NCI-H524 treated with DMSO at 0.1 percent for 48 hours (cell line): ENCODE results near the gene TAB3.

ENCODE experiments used
- DNase-seq: peaks from one replicate; lab custom pipeline; 2025; lab: John Stamatoyannopoulos, UW

Gene TAB3, protein sequence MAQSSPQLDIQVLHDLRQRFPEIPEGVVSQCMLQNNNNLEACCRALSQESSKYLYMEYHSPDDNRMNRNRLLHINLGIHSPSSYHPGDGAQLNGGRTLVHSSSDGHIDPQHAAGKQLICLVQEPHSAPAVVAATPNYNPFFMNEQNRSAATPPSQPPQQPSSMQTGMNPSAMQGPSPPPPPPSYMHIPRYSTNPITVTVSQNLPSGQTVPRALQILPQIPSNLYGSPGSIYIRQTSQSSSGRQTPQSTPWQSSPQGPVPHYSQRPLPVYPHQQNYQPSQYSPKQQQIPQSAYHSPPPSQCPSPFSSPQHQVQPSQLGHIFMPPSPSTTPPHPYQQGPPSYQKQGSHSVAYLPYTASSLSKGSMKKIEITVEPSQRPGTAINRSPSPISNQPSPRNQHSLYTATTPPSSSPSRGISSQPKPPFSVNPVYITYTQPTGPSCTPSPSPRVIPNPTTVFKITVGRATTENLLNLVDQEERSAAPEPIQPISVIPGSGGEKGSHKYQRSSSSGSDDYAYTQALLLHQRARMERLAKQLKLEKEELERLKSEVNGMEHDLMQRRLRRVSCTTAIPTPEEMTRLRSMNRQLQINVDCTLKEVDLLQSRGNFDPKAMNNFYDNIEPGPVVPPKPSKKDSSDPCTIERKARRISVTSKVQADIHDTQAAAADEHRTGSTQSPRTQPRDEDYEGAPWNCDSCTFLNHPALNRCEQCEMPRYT

DNA sequence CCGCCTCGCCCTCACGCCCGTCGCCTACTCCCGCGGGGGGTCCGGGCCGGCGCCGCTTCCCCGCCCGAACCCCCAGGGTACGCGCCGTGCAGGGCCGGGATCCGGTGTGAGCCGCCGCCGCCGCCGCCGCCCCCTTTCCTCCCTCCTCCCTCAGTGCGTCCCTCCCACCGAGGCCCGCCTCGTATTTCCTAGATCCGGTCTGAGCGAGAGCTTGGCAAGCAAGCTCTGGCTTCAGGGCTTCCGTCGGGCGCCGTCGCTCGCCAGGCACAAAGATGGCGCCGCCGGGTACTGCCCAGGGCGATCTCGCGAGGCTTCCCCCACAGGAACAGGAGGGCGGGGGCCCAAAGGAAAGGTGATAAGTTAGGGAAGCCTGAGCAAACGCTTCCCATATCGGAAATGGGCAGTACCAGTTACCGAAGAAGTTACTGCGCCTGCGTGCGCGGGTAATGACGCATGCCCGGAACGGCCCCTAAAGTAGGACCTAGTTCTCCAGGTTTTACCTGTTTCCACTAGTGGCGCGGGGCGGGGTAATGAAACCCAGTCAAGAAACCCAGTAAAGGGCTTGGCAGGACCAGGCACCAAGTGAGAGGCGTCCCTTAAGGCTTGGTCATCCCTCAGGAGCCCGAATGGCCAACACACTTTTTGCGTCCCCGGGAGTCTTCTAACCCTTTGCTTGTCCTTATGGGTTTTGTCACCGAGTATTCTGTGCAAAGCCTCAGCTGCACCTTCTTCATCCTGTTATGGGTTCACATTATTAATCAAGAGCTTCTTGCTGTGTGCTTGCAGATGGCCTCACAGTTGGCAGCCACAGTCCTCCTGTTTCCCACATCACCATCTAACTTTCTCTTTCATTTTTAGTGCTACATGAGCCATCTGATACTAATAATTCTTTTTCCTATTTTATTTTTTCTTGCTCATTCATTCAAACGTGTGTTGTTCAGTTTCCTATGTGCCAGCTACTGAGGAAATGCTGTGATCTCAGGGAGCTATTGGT is at the start of gene TAB3:
TAB3 (minus strand) TSS at position 108 of the 994 bp plus-strand sequence. CDS start 29,666 bp downstream, outside the sequence.
- DNase-seq: peak; percentile 93

DNA sequence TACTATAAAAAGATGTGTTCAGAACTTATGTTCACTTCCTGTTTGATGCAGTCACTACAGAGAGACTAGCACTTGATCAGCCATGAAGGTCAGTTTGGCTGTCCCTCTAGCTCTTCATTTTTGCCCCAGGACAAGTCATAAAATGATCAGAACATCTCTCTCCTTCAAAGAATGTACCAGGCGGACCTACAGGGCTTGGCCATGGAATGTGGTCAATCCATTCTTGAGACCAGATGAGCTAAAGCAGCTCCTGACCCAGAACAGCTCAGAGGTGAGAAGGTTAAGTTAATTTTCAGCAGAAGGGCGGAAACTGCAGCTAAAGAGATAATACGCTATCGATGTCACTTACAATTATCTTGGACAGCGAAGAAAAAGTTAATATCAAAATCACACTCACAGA is 49.2 kb upstream of the TAB3 start:
- no peak for DNase-seq

DNA sequence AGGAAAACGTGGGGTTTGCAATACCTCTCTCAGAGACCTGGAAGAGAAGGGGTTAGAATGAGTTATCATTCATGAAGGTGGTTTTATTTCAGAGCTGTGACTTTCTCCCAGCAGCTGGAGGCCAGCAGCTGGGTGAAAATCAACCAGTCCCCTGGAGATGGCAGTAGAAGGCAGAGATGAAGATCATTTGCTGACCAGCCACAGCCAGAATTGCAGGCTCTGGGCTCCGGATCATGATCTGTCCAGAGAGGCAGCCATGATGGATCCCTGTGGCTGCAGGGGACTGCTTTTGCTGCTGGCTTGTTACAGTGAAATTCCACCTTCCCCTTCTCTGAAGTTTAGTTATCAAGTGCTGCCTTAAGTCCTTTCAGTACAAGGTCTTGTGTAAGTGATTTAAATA is 46.9 kb upstream of the TAB3 start:
- no peak for DNase-seq

DNA sequence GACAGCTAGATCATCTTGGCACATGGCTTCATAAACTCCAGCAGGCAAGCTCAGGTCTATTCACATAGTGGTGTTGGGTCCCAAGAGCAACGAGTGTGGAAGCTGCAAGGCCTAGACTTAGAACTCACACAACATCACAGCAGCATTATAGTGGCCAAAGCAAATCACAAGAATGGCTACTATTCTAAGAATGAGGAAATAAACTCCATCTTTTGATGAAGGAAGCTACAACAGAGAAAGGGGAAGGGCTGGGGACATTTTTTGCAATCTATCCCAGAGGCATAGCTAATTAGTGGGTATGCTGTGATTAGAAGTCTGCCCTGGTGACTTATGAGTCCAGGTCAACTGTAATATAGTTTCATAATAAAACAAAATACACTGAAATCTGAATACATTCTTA is 42.9 kb upstream of the TAB3 start:
- no peak for DNase-seq

DNA sequence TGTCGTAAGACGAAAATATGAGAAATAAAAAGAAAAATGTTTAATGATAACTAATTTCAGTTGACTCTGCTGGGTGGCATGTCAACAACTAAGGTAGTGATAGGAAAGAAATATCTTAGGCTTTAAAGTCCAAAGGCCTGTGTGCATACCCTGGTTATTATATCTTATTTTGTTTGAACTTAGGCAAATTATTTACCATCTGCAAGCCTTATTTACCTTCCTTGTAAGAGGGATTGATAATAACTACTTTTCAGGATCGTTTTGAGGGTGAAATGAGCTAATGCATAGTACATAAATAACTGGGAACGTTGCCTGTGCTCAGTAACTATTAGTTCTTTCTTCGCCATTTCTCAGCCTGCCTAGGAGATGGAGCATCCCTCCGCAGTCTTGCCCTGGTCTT is 41.6 kb upstream of the TAB3 start:
- no peak for DNase-seq

DNA sequence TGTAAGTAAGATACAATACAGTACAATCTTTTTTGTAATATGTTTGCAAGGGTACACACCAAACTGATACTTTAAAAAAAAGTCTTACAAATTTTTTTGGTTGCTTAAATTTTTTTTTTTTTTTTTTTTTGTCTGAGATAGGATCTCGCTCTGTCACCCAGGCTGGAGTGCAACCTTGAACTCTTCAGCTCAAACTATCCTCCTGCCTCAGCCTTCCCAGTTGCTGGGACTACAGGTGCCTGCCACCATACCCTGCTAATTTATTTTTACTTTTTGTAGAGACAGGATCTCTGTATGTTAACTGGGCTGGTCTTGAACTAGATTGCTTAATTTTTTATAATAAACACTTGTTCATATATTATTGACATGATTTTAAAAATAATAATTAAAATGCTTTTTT is 41.1 kb upstream of the TAB3 start:
- no peak for DNase-seq

DNA sequence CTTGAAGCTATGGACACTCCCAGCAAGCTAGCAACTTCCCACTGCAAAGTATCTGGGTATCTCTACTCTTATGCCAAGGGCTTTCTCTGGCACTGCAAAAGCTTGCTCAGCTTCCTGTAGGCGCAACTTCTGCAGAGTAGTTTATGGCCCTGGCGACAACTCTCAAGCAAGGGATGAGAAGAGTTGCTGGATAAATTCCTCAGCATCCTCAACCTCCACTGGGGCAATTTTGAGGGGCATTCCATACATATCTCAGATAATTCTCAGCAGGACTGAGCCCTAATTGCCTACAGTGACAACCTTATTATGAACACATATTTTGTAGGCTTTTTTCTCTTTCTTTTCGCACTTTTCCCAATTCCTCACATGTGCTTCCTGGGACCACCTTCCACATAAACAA is 31.2 kb upstream of the TAB3 start:
- DNase-seq: no peak

DNA sequence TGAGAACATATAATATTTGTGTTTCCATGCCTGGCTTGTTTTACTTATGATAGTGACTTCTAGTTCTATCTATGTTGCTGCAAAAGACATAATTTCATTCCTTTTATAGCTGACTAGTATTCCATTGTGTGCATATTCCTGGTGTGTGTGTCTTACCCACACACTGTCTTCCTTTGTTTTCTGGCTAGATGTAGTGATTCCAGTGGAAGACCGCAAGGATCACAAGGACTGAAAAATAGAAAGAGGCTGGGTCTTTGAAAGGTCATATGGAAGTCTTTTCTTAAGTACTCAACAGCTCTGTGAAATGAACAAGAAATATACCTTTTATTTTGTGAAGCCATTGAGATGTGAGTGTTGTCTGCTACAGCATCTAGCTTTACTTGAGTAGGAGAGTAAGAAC is 29.4 kb upstream of the TAB3 start:
- no peak for DNase-seq

DNA sequence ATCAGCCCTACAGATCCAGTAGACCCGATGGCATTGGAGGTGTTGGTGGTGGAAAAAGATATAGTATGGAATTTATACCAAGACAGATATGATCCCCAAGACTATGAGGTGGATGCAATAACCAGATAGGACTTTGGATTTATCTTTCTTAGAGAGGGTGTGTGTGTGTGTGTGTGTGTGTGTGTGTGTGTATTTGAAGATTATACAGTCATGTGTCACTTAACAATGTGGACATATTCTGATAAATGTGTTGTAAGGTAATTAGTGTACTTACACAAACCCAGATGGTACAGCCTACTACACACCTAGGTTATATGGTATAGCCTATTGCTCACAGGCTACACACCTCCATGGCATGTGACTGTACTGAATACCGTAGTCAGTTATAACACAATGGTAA is 24.4 kb upstream of the TAB3 start:
- DNase-seq: no peak

DNA sequence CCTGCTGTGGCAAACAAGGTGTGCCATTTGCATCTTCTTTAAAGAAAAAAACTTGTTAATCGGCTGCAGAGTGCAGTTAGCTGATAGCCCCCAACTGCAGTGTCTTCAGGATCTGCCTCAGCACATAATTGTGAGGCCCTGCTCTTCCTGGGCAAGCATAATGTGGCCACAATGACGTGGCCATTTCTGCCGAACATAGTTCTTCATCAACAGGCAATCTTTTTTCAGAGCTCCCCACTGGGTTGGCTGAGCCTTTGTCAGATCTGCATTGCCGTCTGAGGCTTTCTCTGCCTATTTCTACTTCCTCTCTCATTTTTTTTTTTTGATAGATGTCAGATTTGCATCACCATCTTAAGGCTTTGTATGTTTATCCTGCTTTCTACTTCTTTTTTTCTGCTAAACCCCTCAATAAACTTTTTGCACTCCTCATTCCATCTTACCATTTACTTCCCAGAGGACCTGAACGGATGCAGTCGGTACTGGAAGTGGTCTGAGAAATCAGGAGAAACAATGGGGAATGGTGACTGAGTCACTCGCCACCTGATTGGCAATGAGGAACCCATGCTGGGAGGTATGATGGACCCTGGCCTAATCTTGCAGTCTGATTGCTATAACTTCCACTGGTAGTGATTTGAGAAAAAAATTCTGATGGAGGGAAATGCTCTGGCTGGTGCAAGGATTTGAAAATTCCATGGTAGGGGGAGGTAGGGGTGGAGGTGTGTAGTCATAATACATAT is 21.2 kb upstream of the TAB3 start:
- no peak for DNase-seq

DNA sequence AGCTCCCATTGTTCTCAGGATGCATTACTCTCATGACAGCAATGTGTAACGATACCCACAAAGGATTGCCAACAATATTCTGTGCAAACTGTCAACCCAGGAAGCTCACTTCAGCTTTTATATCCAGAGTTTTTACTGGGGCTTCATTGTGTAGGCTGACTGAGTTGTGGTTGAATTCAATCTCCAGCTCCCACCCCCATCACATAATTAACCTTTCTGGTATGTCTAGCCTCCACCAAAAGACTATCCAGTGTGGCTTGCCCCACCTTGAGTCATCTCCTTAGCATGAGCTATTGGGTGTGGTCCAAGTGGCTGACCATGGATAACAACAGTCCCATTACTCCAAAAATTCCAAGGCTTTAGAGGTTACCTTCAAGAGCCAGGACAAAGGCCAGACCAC is 17.7 kb upstream of the TAB3 start:
- DNase-seq: no peak

DNA sequence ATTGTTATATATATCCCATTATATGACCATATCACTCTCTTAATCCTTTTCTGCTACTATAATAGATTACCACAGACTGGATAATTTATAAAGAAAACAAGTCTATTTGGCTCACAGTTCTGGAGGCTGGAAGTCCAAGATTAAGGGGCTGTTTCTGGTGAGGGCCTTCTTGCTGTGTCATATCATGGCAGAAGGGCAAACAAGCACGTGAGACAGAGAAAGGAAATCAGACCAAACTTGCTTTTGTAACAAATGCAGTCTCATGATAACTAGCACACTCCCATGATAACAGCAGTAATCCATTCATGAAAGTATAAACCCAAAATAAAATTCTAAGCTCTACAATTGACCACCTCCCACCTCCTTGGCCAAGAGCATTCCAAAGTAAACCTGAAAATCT is 16.3 kb upstream of the TAB3 start:
- no peak for DNase-seq

DNA sequence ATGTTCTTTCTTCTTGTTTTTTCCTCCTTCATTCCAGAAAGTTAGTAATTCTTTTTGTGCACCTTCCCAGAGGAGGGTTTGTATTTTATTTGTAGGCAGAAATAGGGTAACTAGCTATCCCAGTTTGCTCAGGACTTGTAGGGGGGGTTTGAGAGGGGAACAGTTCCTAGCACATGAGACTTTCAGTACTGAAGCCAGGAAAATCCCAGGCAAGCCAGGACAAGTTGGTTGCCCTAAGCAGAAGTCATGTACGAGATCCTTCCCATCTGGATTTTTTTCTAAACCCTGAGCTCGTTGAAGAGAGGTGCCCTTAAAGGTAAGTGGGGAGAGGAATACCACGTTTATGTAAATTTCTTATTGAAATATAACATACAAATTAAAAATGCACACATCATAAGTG is 15.6 kb upstream of the TAB3 start:
- DNase-seq: no peak

DNA sequence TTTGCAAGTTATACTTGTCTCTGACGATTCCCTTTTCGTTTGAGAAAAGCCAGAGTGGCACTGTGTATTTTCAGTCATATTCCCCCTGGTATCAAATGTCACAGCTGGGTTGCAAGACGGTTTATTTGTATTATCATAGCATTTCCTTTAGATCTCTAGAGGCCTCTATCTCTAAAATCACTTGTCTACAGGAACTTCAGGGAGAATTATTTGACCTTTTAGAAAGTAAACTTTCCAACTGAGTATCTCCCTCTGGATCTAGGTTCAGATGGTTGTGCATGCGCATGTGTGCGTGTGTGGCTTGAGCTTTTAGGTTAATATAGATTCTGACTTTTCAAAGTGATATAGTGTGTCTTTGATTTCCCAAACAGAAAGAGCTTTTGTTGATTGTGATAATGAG is 15.1 kb upstream of the TAB3 start:
- no peak for DNase-seq

DNA sequence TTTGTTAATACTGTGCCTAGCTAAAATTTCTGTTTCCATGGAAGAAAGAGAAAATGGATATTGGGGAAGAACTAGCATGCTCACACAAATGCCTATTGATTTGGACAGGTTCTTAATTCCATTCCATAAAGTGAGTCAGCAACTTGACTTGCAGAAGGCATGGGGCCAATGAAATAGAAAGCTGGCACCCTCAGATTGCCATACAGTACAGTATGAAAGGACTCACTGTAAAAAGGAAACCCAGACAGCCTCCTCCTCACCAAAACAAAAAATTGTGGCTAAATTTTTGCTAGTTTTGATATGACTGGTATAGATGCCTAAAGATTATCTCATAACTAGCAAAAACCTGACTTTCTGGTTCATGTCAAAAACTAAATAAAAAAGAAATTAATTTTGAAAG is 11.2 kb upstream of the TAB3 start:
- no peak for DNase-seq

DNA sequence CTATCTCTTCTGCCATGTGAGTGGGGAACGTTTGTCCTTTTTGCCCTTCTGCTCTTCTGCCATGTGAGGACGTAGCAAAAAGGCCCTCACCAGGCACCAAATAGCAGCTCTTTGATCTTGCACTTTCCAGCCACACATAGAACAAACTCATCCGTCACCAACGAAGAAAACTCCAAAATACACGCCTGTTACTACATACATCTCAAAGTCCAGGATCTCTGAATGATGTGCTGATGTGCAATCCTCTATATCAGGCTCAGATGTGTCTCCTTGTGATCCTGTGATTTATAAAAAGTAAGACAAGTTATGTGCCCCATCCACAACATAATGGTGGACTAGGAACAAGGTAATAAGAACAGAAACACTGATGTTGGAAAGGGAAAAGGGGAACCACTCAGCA is 9.8 kb upstream of the TAB3 start:
- no peak for DNase-seq

DNA sequence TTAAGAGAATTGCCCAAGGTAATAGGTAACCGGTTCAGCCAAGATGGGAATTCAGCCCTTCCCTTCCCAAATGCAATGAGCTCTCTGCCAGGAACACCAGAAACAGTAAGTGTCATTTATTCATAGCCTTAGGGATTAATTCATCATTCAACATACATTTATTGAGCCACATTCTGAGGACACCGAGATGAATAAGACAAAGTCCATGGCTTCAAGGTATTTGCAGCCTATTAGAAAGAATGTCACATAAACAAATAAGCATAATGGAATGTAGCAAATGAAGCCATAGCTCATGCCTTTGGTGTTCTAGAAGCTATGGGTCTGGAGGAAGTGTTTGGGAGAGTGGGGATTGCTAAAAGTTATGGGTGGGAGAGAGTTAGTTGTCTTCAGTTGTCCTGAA is 6.3 kb upstream of the TAB3 start:
- DNase-seq: no peak

DNA sequence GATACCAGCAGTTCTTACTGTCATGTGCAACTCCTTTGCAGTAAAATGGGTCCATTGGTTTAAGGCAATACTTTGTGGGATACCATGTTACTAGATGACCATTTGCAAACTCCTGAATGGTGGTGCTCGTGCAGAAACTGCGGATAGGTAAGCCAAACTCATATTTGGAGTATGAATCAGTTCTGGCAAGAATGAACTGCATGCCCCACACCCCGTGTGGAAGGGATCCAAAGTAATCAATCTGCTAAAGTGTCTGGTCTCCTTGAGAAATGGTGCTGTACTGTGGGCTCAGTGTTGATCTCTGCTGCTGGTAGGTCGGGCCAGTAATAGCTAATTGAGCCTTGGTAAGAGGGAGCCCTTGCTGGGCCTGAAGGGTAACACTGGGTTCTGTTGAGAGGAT is 4.2 kb upstream of the TAB3 start:
- DNase-seq: no peak

DNA sequence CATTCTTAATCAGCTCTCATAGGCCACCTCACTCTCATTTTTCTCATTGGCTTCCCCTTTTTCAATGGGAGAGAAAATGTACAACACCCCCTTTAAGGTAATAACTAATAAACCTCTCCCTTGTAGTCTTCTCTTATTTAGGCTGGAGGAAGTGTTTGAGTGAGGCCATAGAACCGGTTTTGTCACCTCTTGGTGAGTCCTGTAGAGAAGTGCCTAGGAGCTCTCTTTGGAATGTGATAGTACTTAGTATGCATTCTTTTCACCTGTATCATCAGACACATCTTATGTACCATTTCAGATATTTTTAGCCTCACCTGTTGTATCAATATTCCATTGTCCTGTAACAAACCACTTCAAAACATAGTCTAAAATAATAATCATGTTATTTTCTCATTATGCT is 3.5 kb upstream of the TAB3 start:
- DNase-seq: no peak

DNA sequence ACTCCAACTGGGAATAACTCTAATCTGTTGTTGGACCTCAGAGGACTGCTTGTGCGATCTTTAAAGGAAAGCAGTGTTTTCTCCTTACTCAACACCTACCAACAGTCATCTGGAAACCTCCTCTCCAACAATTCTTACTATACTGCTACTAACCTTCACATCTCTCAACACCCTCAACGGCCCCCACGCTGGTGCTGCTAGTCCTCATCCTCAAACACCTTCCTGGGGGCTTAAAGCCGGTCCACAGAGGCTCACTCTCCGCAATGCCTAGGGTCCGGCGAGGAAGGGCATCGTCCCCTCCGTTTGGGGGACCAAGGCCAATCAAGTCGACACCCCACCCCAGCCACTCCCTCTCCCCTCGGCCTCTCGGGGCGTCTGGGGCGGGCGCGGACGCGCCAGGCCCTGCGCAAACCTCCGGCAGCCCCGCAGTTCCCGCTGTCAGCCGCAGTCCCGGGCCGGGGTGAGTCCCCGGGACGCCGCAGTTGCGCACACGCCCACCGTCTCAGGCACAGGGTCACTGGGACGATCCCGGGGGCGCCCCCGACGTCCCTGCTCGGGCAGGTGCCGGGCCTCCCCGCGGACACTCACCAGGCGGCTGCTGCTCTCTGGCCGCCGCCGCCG is 418 bp downstream of the TAB3 start:
- DNase-seq: no peak

DNA sequence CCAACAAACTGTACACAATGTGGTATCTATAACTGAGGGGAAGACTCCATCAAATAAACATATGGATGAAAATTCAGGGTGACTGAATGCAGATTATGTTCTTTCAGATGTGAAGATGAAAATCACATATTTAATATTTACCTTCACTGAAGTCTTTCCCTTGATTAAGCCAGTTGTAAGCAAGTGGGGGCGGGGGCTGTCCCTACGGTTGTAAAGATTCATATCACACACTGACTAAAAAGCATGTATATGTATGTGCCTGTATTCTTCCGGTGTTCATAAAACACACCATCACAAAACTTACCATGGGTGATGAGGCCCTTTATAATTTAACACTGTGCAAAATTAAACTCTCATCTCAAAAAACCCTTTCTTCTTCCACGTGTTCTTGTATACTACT is 1.3 kb downstream of the TAB3 start:
- no peak for DNase-seq
